Pons (tissue), 1 donor: Measurements from ENCODE around the gene GRIK3.
"Not testable (repeated sequence)": the region's sequence is repeated elsewhere in the genome, so short reads cannot be mapped to it uniquely, and the experiment has no call there.

Source experiments
- DNase-seq: peaks from one replicate; pipeline ENCODE4 v3.0.0-alpha.2; 2016; ENCODE audit warnings: low spot score

Gene GRIK3

GRCh38 chr1:36787312-36787913 is 246.9 kb downstream of the GRIK3 start:
- no peak for DNase-seq

- no peak for DNase-seq
Observed at GRCh38 chr1:36786425-36786824, 247.9 kb downstream of the GRIK3 start.

- DNase-seq: no peak
Observed at GRCh38 chr1:36784147-36784859, 250.0 kb downstream of the GRIK3 start.

- DNase-seq: no peak
Observed at GRCh38 chr1:36783475-36783874, 250.8 kb downstream of the GRIK3 start.

GRCh38 chr1:36782785-36783184 is 251.5 kb downstream of the GRIK3 start:
- DNase-seq: no peak

- DNase-seq: no peak
Observed at GRCh38 chr1:36782085-36782484, 252.2 kb downstream of the GRIK3 start.

GRCh38 chr1:36781098-36781497 is 253.2 kb downstream of the GRIK3 start:
- no peak for DNase-seq

GRCh38 chr1:36778740-36779139 is 255.6 kb downstream of the GRIK3 start:
- no peak for DNase-seq

- DNase-seq: no peak
Observed at GRCh38 chr1:36776948-36777831, 257.1 kb downstream of the GRIK3 start.

GRCh38 chr1:36776256-36776655 is 258.1 kb downstream of the GRIK3 start:
- DNase-seq: no peak

- DNase-seq: no peak
Observed at GRCh38 chr1:36775716-36776115, 258.6 kb downstream of the GRIK3 start.

- DNase-seq: no peak
Observed at GRCh38 chr1:36773827-36774541, 260.3 kb downstream of the GRIK3 start.

GRCh38 chr1:36772647-36773495 is 261.4 kb downstream of the GRIK3 start:
- DNase-seq: no peak

- no peak for DNase-seq
Observed at GRCh38 chr1:36771660-36772284, 262.5 kb downstream of the GRIK3 start.

GRCh38 chr1:36771240-36771639 is 263.1 kb downstream of the GRIK3 start:
- no peak for DNase-seq

GRCh38 chr1:36769886-36770830 is 264.2 kb downstream of the GRIK3 start:
- DNase-seq: no peak

GRCh38 chr1:36768486-36769178 is 265.7 kb downstream of the GRIK3 start:
- no peak for DNase-seq

- DNase-seq: not testable (repeated sequence)
Observed at GRCh38 chr1:36767429-36767828, 266.9 kb downstream of the GRIK3 start.

GRCh38 chr1:36766481-36766880 is 267.8 kb downstream of the GRIK3 start:
- DNase-seq: no peak
